GM12874 (cell line): Measurements from ENCODE around the gene ARHGAP26.
A peak's percentile ranks its signal among the peaks of the same experiment; 100 is the strongest.

Source experiments
- TF ChIP-seq, protein P1 (sequence below): IDR thresholded peaks from 2 replicates; pipeline ENCODE4 v1.5.1; 2011; ENCODE audit warnings: low read depth, mild to moderate bottlenecking, control low read depth, low read length, moderate library complexity; ENCODE audit not compliant: insufficient read depth

The ARHGAP26 gene

DNA sequence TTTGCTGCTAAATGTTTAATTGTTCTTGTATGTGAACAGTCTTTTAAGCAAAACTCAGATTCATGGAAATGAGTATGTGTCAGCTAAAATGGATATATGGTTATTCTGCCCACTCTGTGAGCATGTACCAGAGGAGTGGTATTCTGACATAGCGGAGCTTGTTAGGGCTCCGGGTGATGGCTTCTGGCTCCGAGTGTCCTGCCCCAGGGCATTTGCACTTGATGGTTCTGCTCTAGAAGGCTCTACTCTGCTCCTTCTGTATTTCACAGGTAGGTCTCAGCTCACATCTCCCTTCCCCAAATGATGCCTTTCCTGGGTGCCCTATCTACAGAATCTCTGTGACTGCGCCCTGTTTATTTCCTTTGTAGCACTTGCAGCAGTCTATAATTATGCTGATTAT is 113.3 kb downstream of the ARHGAP26 start:
- TF ChIP-seq, protein P1, sequence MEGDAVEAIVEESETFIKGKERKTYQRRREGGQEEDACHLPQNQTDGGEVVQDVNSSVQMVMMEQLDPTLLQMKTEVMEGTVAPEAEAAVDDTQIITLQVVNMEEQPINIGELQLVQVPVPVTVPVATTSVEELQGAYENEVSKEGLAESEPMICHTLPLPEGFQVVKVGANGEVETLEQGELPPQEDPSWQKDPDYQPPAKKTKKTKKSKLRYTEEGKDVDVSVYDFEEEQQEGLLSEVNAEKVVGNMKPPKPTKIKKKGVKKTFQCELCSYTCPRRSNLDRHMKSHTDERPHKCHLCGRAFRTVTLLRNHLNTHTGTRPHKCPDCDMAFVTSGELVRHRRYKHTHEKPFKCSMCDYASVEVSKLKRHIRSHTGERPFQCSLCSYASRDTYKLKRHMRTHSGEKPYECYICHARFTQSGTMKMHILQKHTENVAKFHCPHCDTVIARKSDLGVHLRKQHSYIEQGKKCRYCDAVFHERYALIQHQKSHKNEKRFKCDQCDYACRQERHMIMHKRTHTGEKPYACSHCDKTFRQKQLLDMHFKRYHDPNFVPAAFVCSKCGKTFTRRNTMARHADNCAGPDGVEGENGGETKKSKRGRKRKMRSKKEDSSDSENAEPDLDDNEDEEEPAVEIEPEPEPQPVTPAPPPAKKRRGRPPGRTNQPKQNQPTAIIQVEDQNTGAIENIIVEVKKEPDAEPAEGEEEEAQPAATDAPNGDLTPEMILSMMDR, result no peak

DNA sequence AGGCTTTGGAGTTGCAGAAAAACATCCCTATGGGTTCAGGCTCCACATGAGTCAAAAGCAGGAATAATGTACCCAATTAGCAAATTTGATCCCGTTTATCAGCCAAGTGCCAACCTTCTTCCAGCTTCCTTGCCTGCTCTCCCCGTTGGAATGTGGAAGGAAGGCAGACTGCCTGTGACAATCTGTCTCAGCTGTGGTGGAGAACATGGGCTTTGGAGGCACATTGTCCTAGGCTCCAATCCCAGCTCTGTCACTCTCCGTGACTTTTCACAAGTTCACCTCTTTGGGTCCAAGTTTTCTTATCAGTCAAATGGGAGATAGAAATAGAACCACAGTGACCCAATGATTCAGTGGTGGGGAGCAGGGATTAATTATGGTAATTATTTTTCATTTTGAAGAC is 113.9 kb downstream of the ARHGAP26 start:
- TF ChIP-seq, protein P1, result no peak

GRCh38 chr5:142886211-142886610 is 116.0 kb downstream of the ARHGAP26 start:
- TF ChIP-seq, protein P1, result no peak

DNA sequence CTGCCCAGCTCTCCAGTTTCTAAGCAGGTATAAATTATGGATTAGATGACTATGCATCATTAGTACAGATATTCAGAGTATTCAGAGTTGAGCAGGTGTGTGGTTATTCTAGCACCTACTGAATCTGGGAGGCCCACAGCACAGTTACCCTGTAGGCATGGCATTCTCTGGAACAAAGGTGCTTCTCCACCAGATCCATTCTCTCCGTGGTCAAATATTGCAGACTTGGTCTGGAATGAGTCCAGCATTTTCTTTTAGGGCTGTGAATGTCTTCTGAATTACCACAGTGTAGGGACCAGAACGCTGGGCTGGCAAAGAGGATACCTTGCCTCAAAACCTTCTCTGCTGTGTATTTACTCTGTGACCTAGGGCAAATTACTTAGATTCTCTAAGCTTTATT is 116.8 kb downstream of the ARHGAP26 start:
- TF ChIP-seq, protein P1, result no peak

DNA sequence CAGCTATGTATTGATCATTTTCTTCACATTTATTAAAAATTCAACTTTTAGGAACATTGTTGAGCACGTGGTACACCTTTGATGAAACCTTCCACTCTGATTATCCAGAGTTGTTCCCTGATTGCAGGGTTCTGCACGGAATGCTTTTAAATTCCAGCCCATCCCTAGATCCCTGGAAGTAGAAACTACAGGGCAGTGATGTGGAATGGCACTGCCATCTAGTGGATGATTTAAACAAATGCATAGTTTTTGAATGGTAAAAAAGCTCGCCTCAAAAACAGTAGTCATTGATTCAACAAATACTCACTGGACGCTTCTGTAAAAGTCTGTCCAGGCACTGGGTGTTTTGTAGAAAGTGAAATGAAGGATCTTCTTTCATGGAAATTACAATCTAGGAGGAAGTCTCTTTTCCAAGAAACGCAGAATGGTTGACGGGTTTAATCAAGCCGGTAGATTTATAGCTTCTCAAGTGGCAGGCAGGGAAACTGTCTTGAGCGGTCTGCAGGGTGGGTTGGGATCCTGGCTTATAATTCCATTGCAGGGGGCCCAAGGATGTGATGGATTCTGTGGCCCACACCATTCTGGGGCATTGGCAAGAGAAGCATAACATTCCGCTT is 118.4 kb downstream of the ARHGAP26 start:
- TF ChIP-seq, protein P1, result peak; percentile 48; the same call in 1 of the 2 replicates

DNA sequence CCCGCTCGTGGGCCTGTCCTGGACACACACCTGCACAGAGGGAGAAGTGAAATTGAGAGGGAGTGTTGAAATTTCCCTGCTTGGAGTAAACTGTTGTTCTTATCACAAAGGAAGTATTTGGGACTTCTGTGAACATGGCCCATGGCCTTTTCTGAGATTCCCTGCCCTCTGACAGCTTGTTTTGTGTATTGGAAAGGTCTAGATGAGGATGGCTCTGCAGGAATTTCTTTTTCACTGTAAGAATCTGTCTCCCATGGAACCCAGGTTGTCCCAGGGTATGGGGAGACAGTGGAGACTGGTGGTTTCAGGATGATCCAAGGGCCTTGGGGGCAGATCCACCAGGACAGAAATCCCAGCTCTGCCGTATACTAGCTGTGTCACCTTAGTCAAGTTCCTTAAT is 121.8 kb downstream of the ARHGAP26 start:
- TF ChIP-seq, protein P1, result no peak

DNA sequence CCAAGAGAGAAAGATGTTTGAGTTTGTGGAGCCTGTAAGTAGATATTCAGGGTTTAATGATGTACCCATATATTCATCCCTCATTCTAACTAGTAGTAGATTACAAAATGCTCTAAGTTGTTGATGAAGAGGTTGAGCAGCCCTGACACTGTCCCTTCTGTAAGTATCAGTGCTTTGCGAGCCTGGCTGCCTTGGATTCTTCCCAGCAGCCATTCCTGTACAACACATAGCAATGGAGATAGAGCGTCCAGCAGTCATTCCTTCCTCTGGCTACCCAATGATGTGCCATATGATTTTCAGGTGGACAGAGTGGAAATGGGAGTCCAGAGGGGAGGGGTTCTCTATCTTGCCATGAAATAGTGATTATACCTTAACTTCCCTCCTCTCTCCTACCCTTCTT is 124.1 kb downstream of the ARHGAP26 start:
- TF ChIP-seq, protein P1, result no peak
